Mesothelial cell of epicardium (in vitro differentiated cells): ENCODE measurements around the gene EIF3I. TPM values are rescaled to one million over a fixed set of nuclear protein-coding genes. Genes with fewer than 3 reads are reported as not detected.

Experiments used
- DNase-seq, 2 experiments: peaks; one replicate each; pipeline ENCODE4 v3.0.0; 2021; ENCODE audit warnings: low spot score in 2 of 2; ENCODE audit not compliant: unreplicated experiment in 2 of 2
- H3K27ac Mint-ChIP-seq: 2 replicates; pipeline ENCODE4 v1.8.0; 2021; ENCODE audit warnings: mixed read lengths
- H3K27me3 Mint-ChIP-seq: 2 replicates; pipeline ENCODE4 v1.8.0; 2021; ENCODE audit warnings: low read depth, mixed read lengths
- H3K36me3 Mint-ChIP-seq: 2 replicates; pipeline ENCODE4 v1.8.0; 2021; ENCODE audit warnings: mixed read lengths
- H3K4me1 Mint-ChIP-seq: 2 replicates; pipeline ENCODE4 v1.8.0; 2021; ENCODE audit warnings: mixed read lengths
- H3K4me3 Mint-ChIP-seq: 2 replicates; pipeline ENCODE4 v1.8.0; 2021; ENCODE audit warnings: mild to moderate bottlenecking, moderate library complexity, mixed read lengths
- H3K9me3 Mint-ChIP-seq: 2 replicates; pipeline ENCODE4 v1.8.0; 2021; ENCODE audit warnings: mixed read lengths
- CTCF ChIP-seq: fragments of 200-600 bp; sonication (generic); IDR thresholded peaks from one replicate; pipeline ENCODE4 v1.5.0; 2021; ENCODE audit warnings: antibody characterized with exemption; ENCODE audit not compliant: unreplicated experiment
- total RNA-seq: library from RNA; stranded (reverse); gene quantifications from 3 replicates; pipeline ENCODE4 v1.2.1, GENCODE V29; 2021

The EIF3I gene
- 143 to 147 TPM (median 146 TPM) in 3 replicates for total RNA-seq

DNA sequence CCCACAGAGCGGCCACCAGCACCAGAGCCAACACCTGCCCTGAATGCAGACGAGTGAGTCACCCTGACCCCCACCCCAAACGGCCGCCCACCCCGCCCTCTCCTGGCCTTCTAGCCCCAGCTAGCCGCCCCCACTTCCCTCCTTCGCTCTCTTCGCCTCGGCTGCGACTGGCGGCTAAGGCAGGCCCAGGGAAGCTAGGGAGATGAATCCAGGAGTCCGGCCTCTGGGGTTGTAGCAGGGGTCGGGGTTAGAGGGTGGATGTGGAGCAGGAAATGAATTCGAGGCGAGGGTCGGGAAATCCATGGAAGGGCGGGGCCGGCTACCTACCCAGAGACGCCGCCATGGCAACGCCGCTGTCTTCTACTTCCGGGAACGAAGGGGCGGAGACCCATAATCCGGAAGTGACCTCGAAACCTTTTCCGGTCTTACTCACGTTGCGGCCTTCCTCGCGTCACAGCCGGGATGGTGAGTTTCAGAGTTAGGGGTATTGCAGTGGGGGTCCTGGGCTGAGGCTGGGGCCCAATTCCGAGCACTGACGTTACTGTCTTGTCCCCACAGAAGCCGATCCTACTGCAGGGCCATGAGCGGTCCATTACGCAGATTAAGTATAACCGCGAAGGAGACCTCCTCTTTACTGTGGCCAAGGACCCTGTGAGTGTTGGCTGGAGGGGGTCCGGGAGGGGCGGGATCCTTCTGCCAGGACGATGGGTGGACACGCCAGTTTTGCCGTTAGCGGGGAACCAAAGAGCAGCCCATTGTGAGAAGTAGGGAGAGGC lies at the start of gene EIF3I, which contains the start of gene TMEM234:
Gene EIF3I (plus strand): TSS at position 428 of the 776 bp plus-strand sequence. CDS start 35 bp downstream, at position 463.
Gene TMEM234 (minus strand): TSS at position 374 of the 776 bp plus-strand sequence. CDS start 31 bp downstream, at position 343.
- TF ChIP-seq CTCF, result no peak
- Mint-ChIP-seq H3K4me1 (peaks cover 25% of the 10 kb centered on the region), H3K9me3 (no peaks in the 10 kb centered on the region), H3K36me3 (peaks cover 15% of the 10 kb centered on the region), H3K27ac (peak within 1 kb of the TSS; percentile 98), H3K27me3 (no peaks in the 10 kb centered on the region), H3K4me3 (peak within 1 kb of the TSS; percentile 98)
- peak; percentile 76 to 88 for DNase-seq

GRCh38 chr1:32172621-32173245 lies 49.5 kb upstream of the EIF3I start:
- peaks cover 39% of the 10 kb centered on the region for H3K36me3 Mint-ChIP-seq
- no peak for DNase-seq
- H3K9me3 Mint-ChIP-seq, result no peaks in the 10 kb centered on the region
- no peak overlapping the region for H3K27ac Mint-ChIP-seq
- no peaks in the 10 kb centered on the region for H3K4me1 Mint-ChIP-seq
- H3K4me3 Mint-ChIP-seq, result no peak overlapping the region
- H3K27me3 Mint-ChIP-seq, result no peaks in the 10 kb centered on the region
- TF ChIP-seq CTCF, result no peak

- H3K27me3 Mint-ChIP-seq, result no peaks in the 10 kb centered on the region
- H3K4me3 Mint-ChIP-seq, result peak overlapping the region; percentile 79
- H3K4me1 Mint-ChIP-seq, result peaks cover 26% of the 10 kb centered on the region
- peak overlapping the region; percentile 97 for H3K27ac Mint-ChIP-seq
- no peak for DNase-seq
- no peaks in the 10 kb centered on the region for H3K9me3 Mint-ChIP-seq
- TF ChIP-seq CTCF, result no peak
- peaks cover 10% of the 10 kb centered on the region for H3K36me3 Mint-ChIP-seq
Measured at GRCh38 chr1:32178380-32179192, 43.6 kb upstream of the EIF3I start.

- DNase-seq, result no peak
- no peaks in the 10 kb centered on the region for H3K27me3 Mint-ChIP-seq
- H3K27ac Mint-ChIP-seq, result peak overlapping the region; percentile 97
- H3K9me3 Mint-ChIP-seq, result no peaks in the 10 kb centered on the region
- peaks cover 30% of the 10 kb centered on the region for H3K4me1 Mint-ChIP-seq
- TF ChIP-seq CTCF, result no peak
- H3K4me3 Mint-ChIP-seq, result peak overlapping the region; percentile 79
- peaks cover 12% of the 10 kb centered on the region for H3K36me3 Mint-ChIP-seq
Measured at GRCh38 chr1:32179193-32179442, 43.1 kb upstream of the EIF3I start.

DNA sequence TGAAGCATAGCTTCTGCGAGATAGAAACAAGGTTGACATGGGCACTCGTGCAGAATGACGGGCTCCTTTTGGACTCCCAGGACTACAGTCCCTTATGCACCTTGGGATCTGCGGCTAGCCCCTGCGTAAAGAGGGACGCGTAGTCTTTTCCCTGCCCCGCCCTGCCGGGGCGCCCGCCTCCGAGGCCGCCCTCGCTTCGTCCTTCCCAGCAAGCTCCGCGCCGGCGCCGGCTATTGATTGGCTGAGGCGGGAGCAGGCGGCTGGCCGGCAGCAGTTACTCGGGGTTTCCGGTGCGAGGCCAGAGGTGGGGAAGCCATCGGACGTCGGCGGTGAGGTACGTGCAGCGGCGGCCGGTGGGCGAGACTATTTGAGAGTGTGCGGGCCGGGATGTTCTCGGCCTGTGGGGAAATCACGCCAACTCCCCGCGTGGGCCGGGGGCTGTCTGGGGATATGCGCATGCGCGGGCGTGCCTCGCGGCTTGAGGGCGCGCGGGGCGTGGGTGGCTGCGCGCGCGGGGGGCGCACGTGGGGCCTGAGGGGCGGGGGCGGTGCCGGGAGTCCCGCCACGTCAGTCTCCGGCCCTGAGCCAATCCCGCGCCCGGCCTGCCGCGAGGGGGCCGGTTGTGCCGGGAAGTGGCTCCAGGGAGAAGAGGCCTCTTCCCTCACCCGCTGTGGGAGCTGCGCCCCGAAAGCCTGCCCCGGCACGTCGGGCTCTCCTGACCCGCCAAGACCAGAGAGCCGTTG lies 42.6 kb upstream of the EIF3I start, which contains the start of gene TXLNA:
Gene TXLNA (plus strand): TSS at position 233 of the 743 bp plus-strand sequence. CDS start 671 bp downstream, outside the sequence.
- no peak for TF ChIP-seq CTCF
- H3K4me3 Mint-ChIP-seq, result peak within 1 kb of the TSS; percentile 83
- H3K27ac Mint-ChIP-seq, result peak within 1 kb of the TSS; percentile 97
- peaks cover 14% of the 10 kb centered on the region for H3K36me3 Mint-ChIP-seq
- no peaks in the 10 kb centered on the region for H3K27me3 Mint-ChIP-seq
- H3K9me3 Mint-ChIP-seq, result no peaks in the 10 kb centered on the region
- H3K4me1 Mint-ChIP-seq, result peaks cover 33% of the 10 kb centered on the region
- peak; percentile 79 to 88 for DNase-seq
